Measurements from ENCODE around the gene MEN1. TPM values are rescaled to one million over a fixed set of nuclear protein-coding genes. Genes with fewer than 3 reads are reported as not detected.

MEN1 gene
- total RNA-seq, 2 donors from 2014 or later = 44.5 to 48.7 TPM

DNA sequence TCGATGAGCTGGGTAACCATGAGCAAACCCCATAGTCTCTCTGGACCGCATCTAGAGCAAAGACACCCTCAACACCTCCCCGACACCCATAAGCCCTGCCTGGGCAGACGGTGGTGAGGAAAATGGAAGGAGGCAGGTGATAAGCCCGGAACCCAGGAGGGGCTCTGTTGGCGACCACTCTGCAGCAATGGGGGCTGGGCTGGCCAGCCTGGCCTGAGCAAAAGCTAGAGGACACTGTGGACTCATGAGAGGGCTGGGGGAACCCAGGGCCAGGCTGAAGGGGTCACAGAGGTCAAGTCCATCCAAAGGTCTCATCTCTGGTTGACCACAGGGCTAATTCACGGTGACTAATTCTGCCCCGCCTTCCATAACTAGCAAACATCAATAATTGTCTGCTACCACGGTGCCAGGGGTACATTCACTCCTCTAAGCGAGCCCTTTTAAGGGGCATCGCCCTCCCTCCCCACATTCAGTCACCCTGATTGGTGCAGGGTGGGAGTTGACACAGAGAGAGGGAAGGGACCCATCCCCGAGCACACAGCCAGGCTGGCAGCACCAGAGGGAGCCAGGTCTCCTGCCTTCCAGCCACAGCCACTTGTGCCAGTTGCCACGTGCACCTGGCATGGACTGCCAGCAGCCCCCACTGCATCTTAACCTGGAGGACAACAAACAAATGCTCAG lies 54.5 kb downstream of the MEN1 start:
- WGBS, 2 experiments (ENCODE audit: insufficient coverage in 1 of 2, insufficient read length in 1 of 2) = 92 to 97% methylated on average over 3 to 13 of the region's 13 CpGs
- no peaks in the 10 kb centered on the region for H3K36me3 Mint-ChIP-seq (ENCODE audit: low read depth)
- peaks cover 10% of the 10 kb centered on the region for H3K4me1 Mint-ChIP-seq
- H3K27me3 ChIP-seq (ENCODE audit: control insufficient read depth, insufficient read depth, low read length, poor library complexity, severe bottlenecking) = no peaks in the 10 kb centered on the region
- H3K27ac ChIP-seq (ENCODE audit: low read depth, low read length) = no peak overlapping the region
- peak; percentile 41 for DNase-seq
- no peaks in the 10 kb centered on the region for H3K36me3 ChIP-seq (ENCODE audit: control insufficient read depth, insufficient read depth, low read length)
- TF ChIP-seq, protein P1, sequence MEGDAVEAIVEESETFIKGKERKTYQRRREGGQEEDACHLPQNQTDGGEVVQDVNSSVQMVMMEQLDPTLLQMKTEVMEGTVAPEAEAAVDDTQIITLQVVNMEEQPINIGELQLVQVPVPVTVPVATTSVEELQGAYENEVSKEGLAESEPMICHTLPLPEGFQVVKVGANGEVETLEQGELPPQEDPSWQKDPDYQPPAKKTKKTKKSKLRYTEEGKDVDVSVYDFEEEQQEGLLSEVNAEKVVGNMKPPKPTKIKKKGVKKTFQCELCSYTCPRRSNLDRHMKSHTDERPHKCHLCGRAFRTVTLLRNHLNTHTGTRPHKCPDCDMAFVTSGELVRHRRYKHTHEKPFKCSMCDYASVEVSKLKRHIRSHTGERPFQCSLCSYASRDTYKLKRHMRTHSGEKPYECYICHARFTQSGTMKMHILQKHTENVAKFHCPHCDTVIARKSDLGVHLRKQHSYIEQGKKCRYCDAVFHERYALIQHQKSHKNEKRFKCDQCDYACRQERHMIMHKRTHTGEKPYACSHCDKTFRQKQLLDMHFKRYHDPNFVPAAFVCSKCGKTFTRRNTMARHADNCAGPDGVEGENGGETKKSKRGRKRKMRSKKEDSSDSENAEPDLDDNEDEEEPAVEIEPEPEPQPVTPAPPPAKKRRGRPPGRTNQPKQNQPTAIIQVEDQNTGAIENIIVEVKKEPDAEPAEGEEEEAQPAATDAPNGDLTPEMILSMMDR (conservative IDR thresholded peaks at IDR 0.05) = no peak
- no peak overlapping the region for H3K4me3 Mint-ChIP-seq
- H3K4me3 ChIP-seq (ENCODE audit: low read length) = no peak overlapping the region
- no peaks in the 10 kb centered on the region for H3K27me3 Mint-ChIP-seq (ENCODE audit: insufficient read depth)
- peaks cover 3% of the 10 kb centered on the region for H3K4me1 ChIP-seq (ENCODE audit: control insufficient read depth, insufficient read depth, low read length)
- H3K9me3 Mint-ChIP-seq = no peaks in the 10 kb centered on the region
- no peak overlapping the region for H3K27ac Mint-ChIP-seq
- H3K9ac ChIP-seq (ENCODE audit: extremely low read depth, low read length, poor library complexity, severe bottlenecking) = no peak overlapping the region
- no peaks in the 10 kb centered on the region for H3K9me3 ChIP-seq (ENCODE audit: control insufficient read depth, low read length)

DNA sequence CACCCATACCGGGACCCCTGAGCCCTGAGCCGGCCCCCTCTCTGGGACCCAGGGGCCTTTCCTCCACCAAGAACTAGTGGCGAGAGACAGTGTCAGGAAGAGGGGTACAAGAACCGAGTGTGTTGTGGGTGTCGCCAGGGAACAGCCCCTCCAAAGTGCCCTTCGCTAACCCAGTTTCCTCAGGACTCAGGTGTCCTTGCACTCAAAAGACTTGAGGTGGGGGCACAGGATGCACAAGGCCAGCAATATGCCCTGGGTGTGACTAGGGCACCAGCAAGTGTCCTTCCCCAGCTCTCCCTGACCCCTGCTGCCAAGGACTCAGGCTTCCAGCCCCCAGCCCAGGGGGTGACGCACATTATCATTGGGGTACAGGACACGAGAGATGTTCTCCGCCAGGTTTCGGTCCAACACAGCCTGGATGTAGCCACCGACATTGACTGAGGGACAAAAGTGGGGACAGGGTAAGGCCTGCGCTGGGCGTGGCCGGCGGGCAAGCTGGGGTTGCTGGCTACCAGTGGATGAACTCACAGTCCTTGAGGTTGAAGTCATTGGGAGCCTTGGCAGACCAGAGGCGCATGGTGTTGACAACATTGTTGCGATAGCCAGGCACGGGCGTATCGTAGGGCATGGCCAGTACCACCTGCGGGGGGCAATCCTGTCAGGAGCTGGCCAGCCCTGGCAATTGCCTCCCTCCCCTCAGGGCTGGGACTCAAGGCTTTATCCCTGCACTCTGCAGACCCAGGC lies 55.3 kb downstream of the MEN1 start:
- Histone ChIP-seq H3K4me3 (ENCODE audit: low read length) (no peak overlapping the region), H3K36me3 (ENCODE audit: control insufficient read depth, insufficient read depth, low read length) (no peaks in the 10 kb centered on the region), H3K4me1 (ENCODE audit: control insufficient read depth, insufficient read depth, low read length) (peaks cover 2% of the 10 kb centered on the region), H3K9ac (ENCODE audit: extremely low read depth, low read length, poor library complexity, severe bottlenecking) (no peak overlapping the region), H3K27ac (ENCODE audit: low read depth, low read length) (no peak overlapping the region), H3K27me3 (ENCODE audit: control insufficient read depth, insufficient read depth, low read length, poor library complexity, severe bottlenecking) (no peaks in the 10 kb centered on the region), H3K9me3 (ENCODE audit: control insufficient read depth, low read length) (no peaks in the 10 kb centered on the region)
- TF ChIP-seq, protein P1 (conservative IDR thresholded peaks at IDR 0.05) = no peak
- 92 to 93% methylated on average over 21 of the region's 21 CpGs for WGBS, 2 experiments (ENCODE audit: insufficient coverage in 1 of 2, insufficient read length in 1 of 2)
- no peak overlapping the region for H3K4me3 Mint-ChIP-seq
- H3K27ac Mint-ChIP-seq = no peak overlapping the region
- H3K27me3 Mint-ChIP-seq (ENCODE audit: insufficient read depth) = no peaks in the 10 kb centered on the region
- peaks cover 8% of the 10 kb centered on the region for H3K4me1 Mint-ChIP-seq
- no peaks in the 10 kb centered on the region for H3K9me3 Mint-ChIP-seq
- H3K36me3 Mint-ChIP-seq (ENCODE audit: low read depth) = no peaks in the 10 kb centered on the region
- DNase-seq = no peak

DNA sequence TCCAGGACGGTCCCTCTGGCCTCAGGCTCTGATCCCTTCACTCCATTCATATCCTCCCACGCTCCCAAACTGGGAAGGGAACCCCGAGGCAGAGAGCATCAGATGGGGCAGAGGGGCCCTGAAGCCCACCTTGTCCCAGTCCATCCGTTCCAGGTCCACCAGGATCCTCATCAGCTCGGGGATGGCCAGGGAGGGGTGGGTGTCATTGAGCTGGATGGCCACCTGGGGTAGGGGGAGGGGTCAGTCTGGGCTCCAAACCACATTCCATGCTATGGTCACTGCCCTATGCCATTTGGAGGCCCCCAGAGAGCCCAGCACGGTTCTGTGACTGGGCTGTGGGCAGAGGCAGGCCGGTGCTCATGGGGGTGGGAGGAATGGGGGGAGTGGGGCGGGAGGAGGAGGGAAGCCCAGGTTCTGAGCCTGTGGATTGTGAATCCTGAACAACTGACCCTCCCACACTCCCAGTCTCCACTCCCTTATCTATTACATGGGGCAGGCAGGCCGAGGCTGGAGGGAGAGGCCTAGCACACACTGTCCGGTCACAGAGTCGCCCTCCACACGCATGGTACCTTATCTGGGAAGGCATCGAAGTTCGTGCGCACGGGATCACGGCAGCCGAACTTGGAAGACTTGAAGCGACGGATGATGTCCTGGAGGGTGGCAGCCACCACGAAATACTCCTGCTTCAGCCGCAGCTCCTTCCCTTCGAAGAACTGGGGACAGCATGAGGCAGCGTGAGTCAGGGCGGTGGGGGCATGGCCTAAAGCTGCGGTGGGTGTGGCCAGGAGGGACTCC lies 56.0 kb downstream of the MEN1 start:
- Mint-ChIP-seq H3K4me3 (no peak overlapping the region), H3K36me3 (ENCODE audit: low read depth) (no peaks in the 10 kb centered on the region), H3K9me3 (no peaks in the 10 kb centered on the region), H3K4me1 (peaks cover under 1% of the 10 kb centered on the region), H3K27ac (no peak overlapping the region), H3K27me3 (ENCODE audit: insufficient read depth) (no peaks in the 10 kb centered on the region)
- H3K27me3 ChIP-seq (ENCODE audit: control insufficient read depth, insufficient read depth, low read length, poor library complexity, severe bottlenecking) = no peaks in the 10 kb centered on the region
- no peak overlapping the region for H3K4me3 ChIP-seq (ENCODE audit: low read length)
- H3K36me3 ChIP-seq (ENCODE audit: control insufficient read depth, insufficient read depth, low read length) = no peaks in the 10 kb centered on the region
- H3K9me3 ChIP-seq (ENCODE audit: control insufficient read depth, low read length) = no peaks in the 10 kb centered on the region
- H3K4me1 ChIP-seq (ENCODE audit: control insufficient read depth, insufficient read depth, low read length) = no peaks in the 10 kb centered on the region
- WGBS, 2 experiments (ENCODE audit: insufficient coverage in 1 of 2, insufficient read length in 1 of 2) = 90 to 91% methylated on average over 14 to 24 of the region's 26 CpGs
- no peak overlapping the region for H3K27ac ChIP-seq (ENCODE audit: low read depth, low read length)
- no peak overlapping the region for H3K9ac ChIP-seq (ENCODE audit: extremely low read depth, low read length, poor library complexity, severe bottlenecking)
- no peak for DNase-seq
- TF ChIP-seq, protein P1 (conservative IDR thresholded peaks at IDR 0.05) = no peak

Other genes starting within 250 kb of the MEN1 start
- not detected for gene SLC22A12, start 219.3 kb downstream of the MEN1 start, total RNA-seq
- gene NRXN2, start 87.4 kb downstream of the MEN1 start, total RNA-seq = 1 to 10 TPM in 1 of 2 donors, under 1 TPM in 1; 1.00 to 1.5 TPM
- 1 to 10 TPM in 1 of 2 donors, under 1 TPM in 1; 0.86 to 1.9 TPM for gene RASGRP2, start 66.4 kb downstream of the MEN1 start, total RNA-seq
- 1 to 10 TPM; 1.1 to 1.2 TPM for gene PYGM, start 50.6 kb downstream of the MEN1 start, total RNA-seq
- gene SF1, start 32.0 kb downstream of the MEN1 start, total RNA-seq = 100 to 1,000 TPM; 331 to 399 TPM
- 10 to 100 TPM; 24.7 to 32.4 TPM for gene MAP4K2, start 7.3 kb downstream of the MEN1 start, total RNA-seq
- gene CDC42BPG, start 34.1 kb upstream of the MEN1 start, total RNA-seq = 10 to 100 TPM; 11.1 to 12.6 TPM
- gene EHD1, start 68.1 kb upstream of the MEN1 start, total RNA-seq = 10 to 100 TPM; 39.7 to 43.8 TPM
- 10 to 100 TPM; 17.0 to 23.0 TPM for gene ATG2A, start 106.7 kb upstream of the MEN1 start, total RNA-seq
- 1 to 10 TPM; 2.8 to 3.3 TPM for gene PPP2R5B, start 114.1 kb upstream of the MEN1 start, total RNA-seq
- under 1 TPM in 1 of 2 donors, not detected in 1; 0.77 TPM for gene GPHA2, start 125.3 kb upstream of the MEN1 start, total RNA-seq
- not detected for gene MAJIN, start 161.6 kb upstream of the MEN1 start, total RNA-seq
- under 1 TPM in 1 of 2 donors, not detected in 1; 0.27 TPM for gene BATF2, start 186.4 kb upstream of the MEN1 start, total RNA-seq
- gene ARL2, start 203.6 kb upstream of the MEN1 start, total RNA-seq = 100 to 1,000 TPM; 127 to 199 TPM
- 10 to 100 TPM; 14.2 to 16.4 TPM for gene SNX15, start 216.9 kb upstream of the MEN1 start, total RNA-seq
- 10 to 100 TPM; 11.4 to 12.0 TPM for gene SAC3D1, start 230.7 kb upstream of the MEN1 start, total RNA-seq
- 1 to 10 TPM; 2.2 to 4.5 TPM for gene NAALADL1, start 248.0 kb upstream of the MEN1 start, total RNA-seq

Data from endodermal cell (in vitro differentiated cells).